ENCODE measurements around the gene WASF2.
"Not testable (repeated sequence)": the region's sequence is repeated elsewhere in the genome, so short reads cannot be mapped to it uniquely, and the experiment has no call there.

Gene WASF2

GRCh38 chr1:27496604-27497155 lies 6.7 kb upstream of the WASF2 start:
- no peak for DNase-seq (ENCODE audit: low read depth)

GRCh38 chr1:27492796-27493195 lies 2.8 kb upstream of the WASF2 start:
- DNase-seq (ENCODE audit: low read depth): no peak

GRCh38 chr1:27491748-27492700 lies 2.1 kb upstream of the WASF2 start:
- no peak for DNase-seq (ENCODE audit: low read depth)

GRCh38 chr1:27489501-27489972 lies 430 bp downstream of the WASF2 start:
- DNase-seq (ENCODE audit: low read depth): no peak

- no peak for DNase-seq (ENCODE audit: low read depth)
Measured at GRCh38 chr1:27487966-27488884, 1.7 kb downstream of the WASF2 start.

GRCh38 chr1:27485363-27485762 lies 4.6 kb downstream of the WASF2 start:
- no peak for DNase-seq (ENCODE audit: low read depth)

GRCh38 chr1:27483659-27484058 lies 6.3 kb downstream of the WASF2 start:
- DNase-seq (ENCODE audit: low read depth): no peak

- no peak for DNase-seq (ENCODE audit: low read depth)
Measured at GRCh38 chr1:27481994-27482620, 7.9 kb downstream of the WASF2 start.

GRCh38 chr1:27478098-27478497 lies 11.9 kb downstream of the WASF2 start:
- no peak for DNase-seq (ENCODE audit: low read depth)

GRCh38 chr1:27476237-27476636 lies 13.7 kb downstream of the WASF2 start:
- DNase-seq (ENCODE audit: low read depth): no peak

GRCh38 chr1:27475720-27476119 lies 14.2 kb downstream of the WASF2 start:
- DNase-seq (ENCODE audit: low read depth): no peak

GRCh38 chr1:27473755-27474154 lies 16.2 kb downstream of the WASF2 start:
- no peak for DNase-seq (ENCODE audit: low read depth)

- DNase-seq (ENCODE audit: low read depth): not testable (repeated sequence)
Measured at GRCh38 chr1:27472098-27472497, 17.9 kb downstream of the WASF2 start.

- no peak for DNase-seq (ENCODE audit: low read depth)
Measured at GRCh38 chr1:27471477-27471876, 18.5 kb downstream of the WASF2 start.

- no peak for DNase-seq (ENCODE audit: low read depth)
Measured at GRCh38 chr1:27469334-27469733, 20.6 kb downstream of the WASF2 start.

GRCh38 chr1:27468378-27468777 lies 21.6 kb downstream of the WASF2 start:
- DNase-seq (ENCODE audit: low read depth): not testable (repeated sequence)

- no peak for DNase-seq (ENCODE audit: low read depth)
Measured at GRCh38 chr1:27464926-27465647, 24.9 kb downstream of the WASF2 start.

- DNase-seq (ENCODE audit: low read depth): not testable (repeated sequence)
Measured at GRCh38 chr1:27463916-27464315, 26.1 kb downstream of the WASF2 start.

- not testable (repeated sequence) for DNase-seq (ENCODE audit: low read depth)
Measured at GRCh38 chr1:27458521-27458920, 31.4 kb downstream of the WASF2 start.

GRCh38 chr1:27455139-27455811 lies 34.7 kb downstream of the WASF2 start:
- no peak for DNase-seq (ENCODE audit: low read depth)

GRCh38 chr1:27454610-27455009 lies 35.4 kb downstream of the WASF2 start:
- DNase-seq (ENCODE audit: low read depth): no peak
